Tibial artery (tissue), 4 donors: Measurements from ENCODE around the gene MGAT4A.

ENCODE experiments used
- DNase-seq, 2 donors: peaks; one replicate each; pipeline ENCODE4 v3.0.0-alpha.2; 2019
- H3K27ac ChIP-seq, 2 donors: fragments of 200-600 bp; sonication (generic) in 1 of 2; 1 replicate in 1 of 2; 2 replicates in 1 of 2; pipeline ENCODE4 v1.5.1; 2018 to 2019; ENCODE audit warnings: mild to moderate bottlenecking in 1 of 2
- H3K27me3 ChIP-seq, 2 donors: fragments of 200-600 bp; sonication (generic) in 1 of 2; one replicate each; pipeline versions ENCODE4 v1.5.1 to v1.6.0; 2016 to 2019
- H3K36me3 ChIP-seq, 3 donors: fragments of 200-600 bp; sonication (generic) in 2 of 3; one replicate each; pipeline ENCODE4 v1.5.1; 2016 to 2019; ENCODE audit warnings: mild to moderate bottlenecking in 2 of 3
- H3K4me1 ChIP-seq, 4 donors: fragments of 200-600 bp; sonication (generic) in 2 of 4; 1 replicate in 3 of 4; 2 replicates in 1 of 4; pipeline ENCODE4 v1.5.1; 2016 to 2019
- H3K4me3 ChIP-seq, 2 donors: fragments of 200-600 bp; sonication (generic) in 1 of 2; 1 replicate in 1 of 2; 2 replicates in 1 of 2; pipeline ENCODE4 v1.5.1; 2018 to 2019; ENCODE audit warnings: mild to moderate bottlenecking in 2 of 2
- H3K9me3 ChIP-seq, 3 donors: fragments of 200-600 bp; sonication (generic) in 1 of 3; one replicate each; pipeline ENCODE4 v1.5.1; 2016 to 2019
- intact Hi-C: fragments of 100-400 bp; cut with DNase I; formaldehyde crosslinking; loops from one replicate; pipeline ENCODE4 v1.15.0; 2023; ENCODE audit warnings: low total_unique reads
- TF ChIP-seq, protein P1 (sequence below), 2 experiments: fragments of 200-600 bp in 1 of 2; fragments of 450-650 bp in 1 of 2; IDR thresholded peaks; one replicate each; pipeline ENCODE4 v1.5.1; 2017 to 2019; ENCODE audit warnings: antibody characterized with exemption in 2 of 2, mild to moderate bottlenecking in 1 of 2, moderate library complexity in 1 of 2

The MGAT4A gene

DNA sequence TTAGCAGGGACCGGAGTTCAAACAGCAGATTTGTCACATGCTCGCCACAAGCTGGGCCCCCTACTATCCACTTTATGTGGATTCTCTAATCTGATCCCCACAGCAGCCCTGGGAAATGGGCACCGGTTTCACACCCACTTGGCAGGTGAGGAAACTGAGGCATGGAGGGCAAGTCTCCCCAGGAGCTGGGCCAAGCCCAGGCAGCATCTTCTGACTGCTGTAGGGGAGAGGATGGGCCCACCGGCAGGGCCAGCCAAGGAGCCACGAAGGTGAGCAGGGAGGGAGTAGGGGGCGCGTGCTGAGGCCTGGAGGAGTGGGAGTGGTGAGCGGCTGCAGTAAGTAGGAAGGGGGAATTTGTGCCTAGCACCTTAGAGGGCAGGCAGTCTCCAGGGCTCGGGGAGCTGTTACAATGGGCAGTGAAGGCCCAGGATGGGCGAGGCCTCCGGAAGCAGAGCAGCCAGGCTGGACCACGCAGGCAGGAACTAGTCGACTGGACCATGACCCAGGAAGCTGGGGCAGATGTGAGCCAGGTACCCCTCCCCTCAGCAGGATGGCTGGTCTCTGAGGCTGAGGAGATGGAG, 159.7 kb downstream of the MGAT4A start:
- TF ChIP-seq, protein P1, sequence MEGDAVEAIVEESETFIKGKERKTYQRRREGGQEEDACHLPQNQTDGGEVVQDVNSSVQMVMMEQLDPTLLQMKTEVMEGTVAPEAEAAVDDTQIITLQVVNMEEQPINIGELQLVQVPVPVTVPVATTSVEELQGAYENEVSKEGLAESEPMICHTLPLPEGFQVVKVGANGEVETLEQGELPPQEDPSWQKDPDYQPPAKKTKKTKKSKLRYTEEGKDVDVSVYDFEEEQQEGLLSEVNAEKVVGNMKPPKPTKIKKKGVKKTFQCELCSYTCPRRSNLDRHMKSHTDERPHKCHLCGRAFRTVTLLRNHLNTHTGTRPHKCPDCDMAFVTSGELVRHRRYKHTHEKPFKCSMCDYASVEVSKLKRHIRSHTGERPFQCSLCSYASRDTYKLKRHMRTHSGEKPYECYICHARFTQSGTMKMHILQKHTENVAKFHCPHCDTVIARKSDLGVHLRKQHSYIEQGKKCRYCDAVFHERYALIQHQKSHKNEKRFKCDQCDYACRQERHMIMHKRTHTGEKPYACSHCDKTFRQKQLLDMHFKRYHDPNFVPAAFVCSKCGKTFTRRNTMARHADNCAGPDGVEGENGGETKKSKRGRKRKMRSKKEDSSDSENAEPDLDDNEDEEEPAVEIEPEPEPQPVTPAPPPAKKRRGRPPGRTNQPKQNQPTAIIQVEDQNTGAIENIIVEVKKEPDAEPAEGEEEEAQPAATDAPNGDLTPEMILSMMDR (IDR thresholded peaks at IDR 0.05) = no peak
- Histone ChIP-seq H3K9me3 (no peaks in the 10 kb centered on the region), H3K27ac (no peak overlapping the region), H3K4me3 (no peak overlapping the region), H3K4me1 (no peaks in the 10 kb centered on the region), H3K36me3 (peaks cover 31 to 100% (median 73%) of the 10 kb centered on the region in 3 donors), H3K27me3 (no peaks in the 10 kb centered on the region)
- intact Hi-C loops = no loop called here
- DNase-seq = no peak

- Histone ChIP-seq H3K4me1 (no peaks in the 10 kb centered on the region), H3K9me3 (no peaks in the 10 kb centered on the region), H3K36me3 (peaks cover 32 to 100% (median 74%) of the 10 kb centered on the region in 3 donors), H3K4me3 (no peak overlapping the region), H3K27me3 (no peaks in the 10 kb centered on the region), H3K27ac (no peak overlapping the region)
- no peak for DNase-seq
- intact Hi-C loops = no loop called here
- TF ChIP-seq, protein P1 (IDR thresholded peaks at IDR 0.05) = no peak
These were observed 160.6 kb downstream of the MGAT4A start for GRCh38 chr2:98570356-98570755.

GRCh38 chr2:98569915-98570314, 161.0 kb downstream of the MGAT4A start:
- no peak for DNase-seq
- Histone ChIP-seq H3K27me3 (no peaks in the 10 kb centered on the region), H3K9me3 (no peaks in the 10 kb centered on the region), H3K27ac (no peak overlapping the region), H3K4me3 (no peak overlapping the region), H3K36me3 (peaks cover 32 to 100% (median 78%) of the 10 kb centered on the region in 3 donors), H3K4me1 (no peaks in the 10 kb centered on the region)
- TF ChIP-seq, protein P1 (IDR thresholded peaks at IDR 0.05) = no peak
- intact Hi-C loops = no loop called here

DNA sequence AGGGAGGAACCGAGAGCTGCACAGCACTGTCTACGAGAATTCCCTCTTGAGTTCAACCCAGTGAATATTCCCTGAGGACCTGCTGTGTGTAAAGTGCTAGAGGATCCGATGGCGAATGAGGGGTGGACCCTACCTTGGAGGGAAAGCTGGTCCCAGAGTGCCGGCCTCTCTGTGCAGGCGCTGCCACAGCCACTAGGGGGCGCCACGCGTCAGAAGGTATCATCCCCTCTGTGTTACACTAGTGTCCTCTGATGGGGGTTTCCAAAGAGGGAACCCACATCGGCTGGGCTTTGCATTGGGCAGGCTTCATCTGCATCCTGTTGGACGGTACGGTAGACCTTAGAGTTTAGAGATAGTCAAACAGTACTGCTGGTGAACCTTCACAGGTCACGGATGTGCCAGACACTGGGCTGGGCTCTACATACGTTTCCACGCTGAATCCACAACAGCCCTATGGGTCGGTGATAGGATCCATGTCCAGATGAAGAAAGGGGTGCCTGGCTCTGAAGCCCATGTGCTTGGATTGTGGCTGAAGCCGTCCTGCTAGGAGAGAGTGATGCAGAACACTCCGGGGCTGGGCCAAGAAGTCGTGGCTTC, 161.6 kb downstream of the MGAT4A start:
- H3K27ac ChIP-seq = no peak overlapping the region
- peaks cover 32 to 100% (median 84%) of the 10 kb centered on the region in 3 donors for H3K36me3 ChIP-seq
- no peaks in the 10 kb centered on the region for H3K9me3 ChIP-seq
- peak in 1 of 2 donors; percentile 34 for DNase-seq
- H3K4me1 ChIP-seq = no peaks in the 10 kb centered on the region
- intact Hi-C loops = no loop called here
- H3K4me3 ChIP-seq = no peak overlapping the region
- TF ChIP-seq, protein P1 (IDR thresholded peaks at IDR 0.05) = peak; percentile 56 to 73
- no peaks in the 10 kb centered on the region for H3K27me3 ChIP-seq
